ENCODE results near the gene PITPNM1. TPM values are rescaled to one million over a fixed set of nuclear protein-coding genes. Genes with fewer than 3 reads are reported as not detected.

The PITPNM1 gene
- total and polyA plus RNA-seq, 2 experiments from 2014 or later = 26.3 to 39.8 TPM

DNA sequence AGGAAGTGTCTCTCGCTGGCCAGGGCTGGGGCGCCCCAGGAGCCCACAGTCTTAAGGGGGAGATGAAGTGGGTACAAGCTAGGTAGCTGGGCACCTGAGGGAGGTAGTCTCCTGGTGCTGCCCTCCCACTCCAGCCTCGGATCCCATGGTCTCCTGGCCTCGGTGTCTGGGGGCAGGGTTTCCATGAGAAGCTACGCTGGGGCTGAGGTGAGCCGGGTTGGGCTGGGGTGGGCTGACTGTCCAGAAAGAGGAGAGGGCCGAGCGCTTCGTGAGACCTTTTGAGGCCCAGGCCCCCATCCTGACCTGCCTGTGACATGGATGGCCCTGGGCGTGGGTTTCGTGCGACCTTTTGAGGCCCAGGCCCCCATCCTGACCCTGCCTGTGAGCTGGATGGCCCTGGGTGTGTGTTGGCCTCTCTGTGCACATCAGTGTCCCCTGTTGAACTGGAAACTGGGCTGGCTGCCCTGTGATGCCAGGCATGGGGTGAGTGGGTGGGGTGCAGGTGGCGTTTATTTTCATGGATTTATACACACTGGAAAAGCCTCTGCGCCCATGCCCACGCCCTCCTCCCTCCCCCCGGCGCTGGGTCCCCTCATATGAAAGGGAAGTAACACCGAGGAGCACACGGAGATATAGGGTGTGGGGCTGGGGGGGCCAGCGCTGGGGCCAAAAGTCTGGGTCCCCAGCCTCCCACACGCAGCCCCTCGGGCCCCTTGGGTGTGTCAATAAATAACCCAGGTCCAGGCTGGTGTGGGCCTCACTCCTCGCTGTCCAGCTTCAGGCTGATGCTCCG lies 13.7 kb downstream of the PITPNM1 start:
- DNase-seq (ENCODE audit: low spot score) = no peak
- H3K79me2 ChIP-seq = no peaks in the 10 kb centered on the region
- H3K9me2 ChIP-seq (replicated peaks; ENCODE audit: insufficient read depth) = no peaks in the 10 kb centered on the region
- WGBS (ENCODE audit: low lambda C conversion rate, missing lambda C conversion rate) = 91% methylated on average over 18 of the region's 24 CpGs
- H3K4me2 ChIP-seq = no peak overlapping the region
- no peaks in the 10 kb centered on the region for H3K4me1 ChIP-seq (ENCODE audit: insufficient read depth)
- H3K9me3 ChIP-seq (ENCODE audit: low read depth) = no peaks in the 10 kb centered on the region
- H3K4me3 ChIP-seq = no peak overlapping the region
- TF ChIP-seq, protein P1, sequence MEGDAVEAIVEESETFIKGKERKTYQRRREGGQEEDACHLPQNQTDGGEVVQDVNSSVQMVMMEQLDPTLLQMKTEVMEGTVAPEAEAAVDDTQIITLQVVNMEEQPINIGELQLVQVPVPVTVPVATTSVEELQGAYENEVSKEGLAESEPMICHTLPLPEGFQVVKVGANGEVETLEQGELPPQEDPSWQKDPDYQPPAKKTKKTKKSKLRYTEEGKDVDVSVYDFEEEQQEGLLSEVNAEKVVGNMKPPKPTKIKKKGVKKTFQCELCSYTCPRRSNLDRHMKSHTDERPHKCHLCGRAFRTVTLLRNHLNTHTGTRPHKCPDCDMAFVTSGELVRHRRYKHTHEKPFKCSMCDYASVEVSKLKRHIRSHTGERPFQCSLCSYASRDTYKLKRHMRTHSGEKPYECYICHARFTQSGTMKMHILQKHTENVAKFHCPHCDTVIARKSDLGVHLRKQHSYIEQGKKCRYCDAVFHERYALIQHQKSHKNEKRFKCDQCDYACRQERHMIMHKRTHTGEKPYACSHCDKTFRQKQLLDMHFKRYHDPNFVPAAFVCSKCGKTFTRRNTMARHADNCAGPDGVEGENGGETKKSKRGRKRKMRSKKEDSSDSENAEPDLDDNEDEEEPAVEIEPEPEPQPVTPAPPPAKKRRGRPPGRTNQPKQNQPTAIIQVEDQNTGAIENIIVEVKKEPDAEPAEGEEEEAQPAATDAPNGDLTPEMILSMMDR (IDR thresholded peaks at IDR 0.05; ENCODE audit: poor library complexity) = no peak
- TF ChIP-seq EZH2phosphoT487 (IDR thresholded peaks at IDR 0.05; ENCODE audit: low read depth, severe bottlenecking, unreplicated experiment) (no peak), EZH2 (IDR thresholded peaks at IDR 0.05; ENCODE audit: borderline replicate concordance) (no peak)
- H3K27ac ChIP-seq = no peak overlapping the region
- no peaks in the 10 kb centered on the region for H3K27me3 ChIP-seq
- H2AFZ ChIP-seq = no peak overlapping the region
- no peaks in the 10 kb centered on the region for H4K20me1 ChIP-seq (ENCODE audit: insufficient read depth, poor library complexity, severe bottlenecking)
- no peaks in the 10 kb centered on the region for H3K36me3 ChIP-seq (replicated peaks; ENCODE audit: insufficient read depth, low read depth)

DNA sequence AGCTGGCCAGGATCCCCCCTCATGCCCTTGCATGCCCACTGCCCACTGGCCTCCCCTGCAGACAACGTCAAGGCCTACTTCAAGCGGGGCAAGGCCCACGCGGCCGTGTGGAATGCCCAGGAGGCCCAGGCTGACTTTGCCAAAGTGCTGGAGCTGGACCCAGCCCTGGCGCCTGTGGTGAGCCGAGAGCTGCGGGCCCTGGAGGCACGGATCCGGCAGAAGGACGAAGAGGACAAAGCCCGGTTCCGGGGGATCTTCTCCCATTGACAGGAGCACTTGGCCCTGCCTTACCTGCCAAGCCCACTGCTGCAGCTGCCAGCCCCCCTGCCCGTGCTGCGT lies 14.5 kb downstream of the PITPNM1 start:
- H3K36me3 ChIP-seq (replicated peaks; ENCODE audit: insufficient read depth, low read depth) = no peaks in the 10 kb centered on the region

DNA sequence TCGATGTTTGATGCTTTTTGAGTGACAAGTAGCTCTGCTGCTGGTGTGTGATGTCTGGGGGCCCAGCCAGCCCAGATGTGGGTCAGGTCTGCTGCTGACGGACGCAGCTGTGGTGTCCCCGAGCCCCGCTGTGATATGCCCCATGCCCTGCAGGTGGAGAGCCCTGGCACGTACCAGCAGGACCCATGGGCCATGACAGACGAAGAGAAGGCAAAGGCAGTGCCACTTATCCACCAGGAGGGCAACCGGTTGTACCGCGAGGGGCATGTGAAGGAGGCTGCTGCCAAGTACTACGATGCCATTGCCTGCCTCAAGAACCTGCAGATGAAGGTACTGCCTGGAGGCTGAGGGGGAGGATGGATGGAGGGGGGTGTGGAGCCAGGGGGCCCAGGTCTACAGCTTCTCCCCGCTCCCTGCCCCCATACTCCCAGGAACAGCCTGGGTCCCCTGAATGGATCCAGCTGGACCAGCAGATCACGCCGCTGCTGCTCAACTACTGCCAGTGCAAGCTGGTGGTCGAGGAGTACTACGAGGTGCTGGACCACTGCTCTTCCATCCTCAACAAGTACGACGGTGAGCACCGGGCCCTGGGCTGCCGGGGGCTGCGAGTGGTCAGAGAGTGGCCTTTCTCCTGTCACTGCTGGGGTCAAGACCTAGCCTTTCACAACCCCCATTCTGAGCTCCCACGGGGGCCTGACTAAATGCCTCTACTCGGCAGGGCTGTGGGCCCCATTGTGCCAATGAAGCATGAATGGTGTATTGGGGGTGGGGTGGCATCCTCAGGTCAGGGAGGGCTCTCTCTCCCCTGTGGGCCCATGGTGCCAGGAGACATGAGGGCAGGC lies 15.1 kb downstream of the PITPNM1 start:
- no peak for DNase-seq (ENCODE audit: low spot score)
- Histone ChIP-seq H3K4me1 (ENCODE audit: insufficient read depth) (no peaks in the 10 kb centered on the region), H3K27ac (no peak overlapping the region), H3K9me3 (ENCODE audit: low read depth) (no peaks in the 10 kb centered on the region), H4K20me1 (ENCODE audit: insufficient read depth, poor library complexity, severe bottlenecking) (no peaks in the 10 kb centered on the region), H3K79me2 (peaks cover 8% of the 10 kb centered on the region), H3K36me3 (replicated peaks; ENCODE audit: insufficient read depth, low read depth) (no peaks in the 10 kb centered on the region), H3K27me3 (no peaks in the 10 kb centered on the region), H3K4me2 (no peak overlapping the region), H3K9me2 (replicated peaks; ENCODE audit: insufficient read depth) (no peaks in the 10 kb centered on the region), H3K4me3 (no peak overlapping the region), H2AFZ (no peak overlapping the region)
- WGBS (ENCODE audit: low lambda C conversion rate, missing lambda C conversion rate) = 93% methylated on average over 21 of the region's 23 CpGs
- TF ChIP-seq, protein P1 (IDR thresholded peaks at IDR 0.05; ENCODE audit: poor library complexity) = no peak
- TF ChIP-seq EZH2phosphoT487 (IDR thresholded peaks at IDR 0.05; ENCODE audit: low read depth, severe bottlenecking, unreplicated experiment) = no peak
- TF ChIP-seq EZH2 (IDR thresholded peaks at IDR 0.05; ENCODE audit: borderline replicate concordance) = no peak

More for the DNA sequence above, 14.5 kb downstream of the PITPNM1 start:
- TF ChIP-seq EZH2 (IDR thresholded peaks at IDR 0.05; ENCODE audit: borderline replicate concordance) = no peak
- TF ChIP-seq, protein P1 (IDR thresholded peaks at IDR 0.05; ENCODE audit: poor library complexity) = no peak
- no peak for DNase-seq (ENCODE audit: low spot score)
- WGBS (ENCODE audit: low lambda C conversion rate, missing lambda C conversion rate) = 95% methylated on average over 12 of the region's 15 CpGs
- no peak overlapping the region for H3K4me3 ChIP-seq
- H3K79me2 ChIP-seq = peaks cover 4% of the 10 kb centered on the region
- H2AFZ ChIP-seq = no peak overlapping the region
- H3K27me3 ChIP-seq = no peaks in the 10 kb centered on the region
- H3K27ac ChIP-seq = no peak overlapping the region
- H3K4me2 ChIP-seq = no peak overlapping the region
- no peaks in the 10 kb centered on the region for H4K20me1 ChIP-seq (ENCODE audit: insufficient read depth, poor library complexity, severe bottlenecking)
- H3K9me3 ChIP-seq (ENCODE audit: low read depth) = no peaks in the 10 kb centered on the region
- no peaks in the 10 kb centered on the region for H3K9me2 ChIP-seq (replicated peaks; ENCODE audit: insufficient read depth)
- no peaks in the 10 kb centered on the region for H3K4me1 ChIP-seq (ENCODE audit: insufficient read depth)

Measured in hepatocyte (in vitro differentiated cells).